Measurements from ENCODE around the gene SLC33A1.
"Not testable (repeated sequence)": the region's sequence is repeated elsewhere in the genome, so short reads cannot be mapped to it uniquely, and the experiment has no call there.

The SLC33A1 gene

DNA sequence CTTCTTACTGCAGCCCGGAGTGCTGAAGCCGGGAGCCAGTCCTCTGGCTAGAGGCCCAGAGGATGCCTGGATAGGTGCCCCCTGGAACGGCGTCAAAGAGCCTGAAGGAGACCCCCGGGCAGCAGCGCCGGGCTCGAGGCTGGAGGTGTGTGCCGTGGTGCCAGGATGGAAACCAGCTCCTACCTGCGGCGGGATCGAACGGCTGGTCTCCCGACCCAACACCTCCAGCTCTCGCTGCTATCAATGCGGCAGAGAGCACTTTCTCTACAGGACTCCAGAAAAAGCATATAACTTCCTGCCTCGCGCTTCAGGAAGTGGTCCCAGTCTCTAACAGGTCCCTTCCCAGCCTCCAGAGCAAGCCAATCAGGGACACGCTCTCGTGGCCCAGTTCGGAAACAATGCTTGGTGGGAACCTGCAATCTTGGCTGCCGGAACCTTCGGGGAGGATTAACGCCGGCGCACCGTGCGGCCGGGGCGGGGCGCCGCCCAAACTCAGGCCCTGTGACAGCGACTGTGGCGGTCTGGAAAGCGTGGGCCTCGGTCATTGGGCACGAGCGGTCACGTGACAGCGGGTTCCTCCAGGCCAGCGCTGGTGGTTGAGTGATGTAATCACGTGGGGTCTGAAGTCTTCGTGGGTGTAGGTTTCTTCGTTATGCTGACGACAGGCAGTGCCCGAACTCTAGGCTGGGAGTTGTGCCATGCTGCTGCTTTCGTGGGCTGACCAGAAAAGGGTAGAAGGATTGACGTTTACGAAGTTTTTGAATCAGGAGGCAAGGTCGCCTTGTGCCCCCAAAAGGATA, at the start of gene SLC33A1:
SLC33A1 (minus strand) TSS at position 287 of the 800 bp plus-strand sequence. CDS start 430 bp downstream, outside the sequence.
- H3K4me3 ChIP-seq (ENCODE audit: low read length), result peak within 1 kb of the TSS; percentile 76
- TF ChIP-seq ZNF274 (IDR thresholded peaks at IDR 0.05; ENCODE audit: low read depth, low read length), result no peak

DNA sequence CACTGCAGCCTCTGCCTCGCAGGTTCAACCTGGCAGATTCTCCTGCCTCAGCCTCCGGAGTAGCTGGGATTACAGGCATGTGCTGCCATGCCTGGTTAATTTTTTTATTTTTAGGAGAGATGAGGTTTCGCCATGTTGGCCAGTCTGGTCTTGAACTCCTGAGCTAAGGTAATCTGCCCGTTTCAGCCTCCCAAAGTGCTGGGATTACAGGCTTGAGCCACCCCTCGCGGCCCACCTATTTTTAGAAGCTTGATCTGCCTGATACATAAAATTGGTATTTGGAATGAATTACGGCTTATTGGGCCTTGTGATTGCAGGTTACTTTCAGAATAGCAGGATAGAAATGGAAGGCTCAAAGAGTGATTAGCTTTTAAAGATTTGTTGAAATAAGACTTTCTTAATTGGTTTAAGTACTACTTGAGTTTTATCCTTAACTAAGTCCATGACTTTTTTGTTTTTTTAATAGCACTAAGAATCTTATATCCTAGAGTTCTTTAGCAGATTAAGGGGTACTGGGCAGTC, 41.2 kb upstream of the SLC33A1 start:
- no peak for TF ChIP-seq ZNF274 (IDR thresholded peaks at IDR 0.05; ENCODE audit: low read depth, low read length)
- no peak overlapping the region for H3K4me3 ChIP-seq (ENCODE audit: low read length)

DNA sequence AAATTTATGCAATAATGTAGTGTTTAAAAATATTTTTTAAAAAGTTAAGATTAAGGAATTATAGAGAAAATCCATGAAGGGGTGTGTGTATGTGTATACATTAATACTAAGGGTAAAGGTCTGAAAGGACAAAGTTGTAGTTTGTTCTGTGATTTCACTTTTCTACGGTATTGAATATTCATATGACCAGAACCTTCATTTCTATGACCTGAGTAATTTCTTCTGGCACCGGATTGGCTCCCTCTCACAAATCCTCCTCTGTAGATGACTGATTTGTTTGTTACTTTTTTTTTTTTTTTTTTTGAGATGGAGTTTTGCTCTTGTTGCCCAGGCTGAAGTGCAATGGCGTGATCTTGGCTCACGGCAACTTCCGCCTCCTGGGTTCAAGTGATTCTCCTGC, 37.1 kb upstream of the SLC33A1 start:
- no peak for TF ChIP-seq ZNF274 (IDR thresholded peaks at IDR 0.05; ENCODE audit: low read depth, low read length)
- no peak overlapping the region for H3K4me3 ChIP-seq (ENCODE audit: low read length)

DNA sequence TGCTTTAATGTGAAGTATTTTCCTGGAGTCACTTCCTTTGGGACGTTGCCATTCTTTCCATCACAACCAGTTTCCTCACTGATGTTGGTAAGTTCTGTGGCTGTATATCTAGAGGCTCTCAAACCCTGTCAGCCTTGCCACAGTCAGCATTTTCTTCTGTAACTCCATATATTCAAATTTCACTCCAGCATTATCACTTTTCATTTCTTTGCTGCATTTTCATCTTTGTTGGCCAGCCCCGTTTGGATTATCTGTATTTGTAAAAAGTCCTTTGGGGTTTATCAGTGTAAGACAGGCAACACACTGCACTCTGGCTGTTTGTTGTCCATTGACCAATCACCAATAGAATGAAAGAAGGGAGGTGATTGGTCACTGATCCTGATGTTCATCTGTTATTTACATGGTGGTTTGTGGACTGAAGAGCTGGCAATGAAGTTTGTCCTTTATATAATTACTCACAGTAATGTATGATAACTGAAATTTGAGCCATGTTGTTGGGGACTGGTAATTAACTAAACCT, 36.5 kb upstream of the SLC33A1 start:
- H3K4me3 ChIP-seq (ENCODE audit: low read length), result no peak overlapping the region
- TF ChIP-seq ZNF274 (IDR thresholded peaks at IDR 0.05; ENCODE audit: low read depth, low read length), result no peak

DNA sequence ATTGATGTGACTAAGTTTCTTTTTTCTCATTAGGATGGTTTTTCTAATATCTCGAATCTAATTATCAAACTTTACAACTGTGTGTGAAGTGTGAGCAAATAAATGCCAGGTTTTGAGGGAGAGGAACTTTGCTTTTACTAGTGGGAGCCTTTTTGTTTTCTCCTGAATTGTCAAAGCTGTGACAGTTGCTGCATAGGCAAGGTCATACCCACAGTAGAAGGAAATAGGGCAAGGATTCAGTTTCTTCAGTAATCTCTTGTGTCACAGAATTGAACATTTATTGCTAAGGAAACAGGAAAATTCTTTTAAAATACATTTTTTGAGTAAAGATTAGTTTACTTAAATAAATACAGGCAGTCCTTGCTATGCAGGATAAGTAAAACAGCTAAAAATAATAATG, 35.7 kb upstream of the SLC33A1 start:
- no peak for TF ChIP-seq ZNF274 (IDR thresholded peaks at IDR 0.05; ENCODE audit: low read depth, low read length)
- no peak overlapping the region for H3K4me3 ChIP-seq (ENCODE audit: low read length)

DNA sequence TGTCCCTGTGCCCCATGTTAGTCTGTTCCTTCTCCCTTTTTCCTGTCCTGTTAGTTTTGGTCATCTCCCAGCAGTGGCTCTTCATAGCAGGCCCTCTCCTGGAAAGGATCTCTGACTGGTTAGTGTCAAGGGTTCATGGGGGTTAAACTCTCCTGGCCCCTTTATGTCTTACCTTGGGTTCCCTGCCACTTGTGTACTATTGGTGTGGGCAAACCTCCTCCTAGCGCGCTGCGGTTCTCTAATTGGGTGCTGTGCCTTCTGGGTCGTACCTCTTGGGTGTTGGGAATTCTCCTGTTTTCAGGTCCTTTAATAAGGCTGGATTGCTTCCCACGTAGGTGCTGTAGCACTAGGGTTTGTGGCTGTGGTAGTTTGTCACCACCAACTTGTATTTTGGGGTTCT, 35.0 kb upstream of the SLC33A1 start:
- no peak overlapping the region for H3K4me3 ChIP-seq (ENCODE audit: low read length)
- TF ChIP-seq ZNF274 (IDR thresholded peaks at IDR 0.05; ENCODE audit: low read depth, low read length), result no peak

DNA sequence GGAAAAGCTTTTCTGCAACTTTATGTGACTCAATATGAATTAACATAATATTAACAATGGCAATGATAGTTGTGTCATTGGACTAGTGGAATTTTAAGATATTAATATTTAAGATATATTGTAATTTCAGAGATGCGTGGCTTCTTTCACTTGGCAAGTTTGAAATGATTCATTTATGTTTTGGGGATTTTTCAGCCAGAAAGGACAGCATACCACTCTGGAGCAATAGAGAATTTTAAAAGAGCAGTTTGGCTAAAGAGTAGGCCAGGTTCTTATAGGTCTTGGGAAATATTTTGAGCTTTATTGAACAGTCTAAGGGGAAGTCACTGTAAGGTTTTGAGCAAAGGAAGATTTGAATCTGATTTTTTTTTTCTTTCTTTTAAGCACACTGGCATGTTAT, 32.7 kb upstream of the SLC33A1 start:
- no peak for TF ChIP-seq ZNF274 (IDR thresholded peaks at IDR 0.05; ENCODE audit: low read depth, low read length)
- no peak overlapping the region for H3K4me3 ChIP-seq (ENCODE audit: low read length)

DNA sequence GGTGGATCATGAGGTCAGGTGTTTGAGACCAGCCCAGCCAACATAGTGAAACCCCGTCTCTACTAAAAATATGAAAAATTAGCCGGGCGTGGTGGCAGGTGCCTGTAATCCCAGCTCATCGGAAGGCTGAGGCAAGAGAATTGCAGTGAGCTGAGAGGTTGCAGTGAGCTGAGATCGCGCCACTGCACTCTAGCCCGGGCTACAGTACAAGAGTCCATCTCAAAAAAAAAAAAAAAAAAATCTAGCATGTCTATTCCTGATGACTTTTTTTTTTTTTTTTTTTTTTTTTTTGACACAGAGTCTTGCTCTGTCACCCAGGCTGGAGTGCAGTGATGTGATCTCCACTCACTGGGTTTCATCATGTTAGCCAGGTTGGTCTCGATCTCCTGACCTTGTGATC, 32.1 kb upstream of the SLC33A1 start:
- H3K4me3 ChIP-seq (ENCODE audit: low read length), result not testable (repeated sequence)

DNA sequence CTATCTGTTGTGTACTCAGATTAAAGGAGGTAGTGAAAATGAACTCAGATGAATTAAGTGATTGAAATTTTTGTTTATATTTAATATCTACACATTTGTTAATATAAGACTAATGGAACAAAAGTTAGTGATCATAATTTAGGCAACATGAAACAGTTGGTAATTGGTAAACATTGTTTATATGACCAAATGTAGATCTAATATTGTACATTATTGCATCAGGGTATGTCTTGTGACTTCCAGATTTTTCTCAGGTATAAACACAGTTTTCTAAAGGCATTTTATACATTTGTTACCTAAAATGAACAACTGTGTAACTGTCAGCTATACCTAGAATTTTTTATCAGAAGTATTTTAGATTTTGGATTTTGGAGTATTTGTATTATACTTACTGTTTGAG, 31.1 kb upstream of the SLC33A1 start:
- TF ChIP-seq ZNF274 (IDR thresholded peaks at IDR 0.05; ENCODE audit: low read depth, low read length), result no peak
- H3K4me3 ChIP-seq (ENCODE audit: low read length), result no peak overlapping the region

DNA sequence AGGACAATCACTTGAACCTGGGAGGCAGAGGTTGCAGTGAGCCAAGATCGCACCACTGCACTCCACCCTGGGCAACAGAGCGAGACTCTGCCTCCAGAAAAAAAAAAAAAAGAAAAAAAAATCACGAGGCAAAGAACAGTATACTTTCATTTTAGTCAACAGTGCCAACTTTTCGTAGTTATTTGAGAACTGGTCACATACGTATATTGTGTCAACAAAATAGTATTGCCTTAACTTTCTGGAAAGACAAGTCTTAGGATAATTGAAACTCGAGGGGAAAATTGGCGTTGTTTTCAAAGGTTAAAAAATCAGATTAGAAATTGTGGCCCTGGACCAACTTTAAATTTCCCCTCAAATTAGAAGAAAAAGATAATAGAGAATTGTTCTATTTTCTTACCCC, 30.1 kb upstream of the SLC33A1 start:
- H3K4me3 ChIP-seq (ENCODE audit: low read length), result no peak overlapping the region

DNA sequence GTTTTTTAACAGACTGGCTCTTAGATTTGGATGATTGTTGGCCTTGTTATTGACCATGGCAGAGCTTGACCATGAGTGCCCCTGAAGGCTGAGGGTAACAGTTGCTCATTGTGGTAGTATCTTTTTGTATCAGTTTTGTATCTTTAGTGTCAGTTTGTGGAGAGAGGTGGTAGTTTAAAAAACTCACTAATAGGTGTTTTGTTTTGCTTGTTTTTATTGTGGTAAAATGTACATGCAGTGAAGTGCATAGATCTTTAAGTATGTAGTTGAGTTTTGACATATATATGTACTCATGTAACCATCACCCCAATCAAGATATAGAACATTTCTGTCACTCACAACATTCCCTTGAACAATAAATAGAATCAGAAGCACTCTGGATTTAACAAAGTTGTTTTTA, 26.1 kb upstream of the SLC33A1 start:
- no peak overlapping the region for H3K4me3 ChIP-seq (ENCODE audit: low read length)
- no peak for TF ChIP-seq ZNF274 (IDR thresholded peaks at IDR 0.05; ENCODE audit: low read depth, low read length)

More for the DNA sequence above, 30.1 kb upstream of the SLC33A1 start:
- TF ChIP-seq ZNF274 (IDR thresholded peaks at IDR 0.05; ENCODE audit: low read depth, low read length), result no peak

DNA sequence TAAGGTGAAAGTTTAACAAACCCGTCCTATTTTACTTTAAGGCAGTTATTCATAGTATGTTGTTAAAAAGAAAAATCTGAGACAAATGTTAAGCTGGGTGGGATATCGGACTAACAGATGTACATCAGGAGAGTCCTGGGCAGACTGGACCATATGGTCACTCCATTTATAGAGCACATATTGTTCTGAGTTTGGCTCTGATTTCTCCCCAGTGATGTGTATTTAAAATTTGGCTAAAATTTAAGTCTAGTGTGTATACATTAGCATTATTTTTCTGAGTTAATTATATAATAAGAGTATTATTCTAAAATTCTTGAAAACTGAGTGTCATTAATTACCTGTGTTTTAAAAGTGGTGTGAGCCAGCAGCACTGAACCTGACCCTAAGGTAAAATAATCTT, 22.3 kb upstream of the SLC33A1 start:
- TF ChIP-seq ZNF274 (IDR thresholded peaks at IDR 0.05; ENCODE audit: low read depth, low read length), result no peak
- no peak overlapping the region for H3K4me3 ChIP-seq (ENCODE audit: low read length)

DNA sequence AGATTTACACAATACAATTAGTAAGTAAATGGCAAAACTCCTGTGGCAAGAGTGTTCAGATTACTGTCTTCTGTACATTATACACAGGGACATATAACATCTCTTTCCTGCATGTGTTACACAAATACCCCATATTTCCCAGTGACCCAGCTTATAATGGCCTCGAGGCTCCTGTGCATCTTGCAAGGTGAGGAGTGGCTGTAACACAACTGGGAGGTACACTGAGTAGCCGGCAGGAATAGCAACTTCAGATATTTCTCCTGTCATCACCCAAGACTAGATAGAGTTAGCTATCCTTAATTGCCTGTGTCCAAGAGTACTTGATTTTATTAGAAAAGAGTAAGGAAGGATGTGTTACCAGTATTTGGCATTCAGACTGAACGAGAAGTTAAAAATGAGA, 21.8 kb upstream of the SLC33A1 start:
- no peak overlapping the region for H3K4me3 ChIP-seq (ENCODE audit: low read length)
- TF ChIP-seq ZNF274 (IDR thresholded peaks at IDR 0.05; ENCODE audit: low read depth, low read length), result no peak

DNA sequence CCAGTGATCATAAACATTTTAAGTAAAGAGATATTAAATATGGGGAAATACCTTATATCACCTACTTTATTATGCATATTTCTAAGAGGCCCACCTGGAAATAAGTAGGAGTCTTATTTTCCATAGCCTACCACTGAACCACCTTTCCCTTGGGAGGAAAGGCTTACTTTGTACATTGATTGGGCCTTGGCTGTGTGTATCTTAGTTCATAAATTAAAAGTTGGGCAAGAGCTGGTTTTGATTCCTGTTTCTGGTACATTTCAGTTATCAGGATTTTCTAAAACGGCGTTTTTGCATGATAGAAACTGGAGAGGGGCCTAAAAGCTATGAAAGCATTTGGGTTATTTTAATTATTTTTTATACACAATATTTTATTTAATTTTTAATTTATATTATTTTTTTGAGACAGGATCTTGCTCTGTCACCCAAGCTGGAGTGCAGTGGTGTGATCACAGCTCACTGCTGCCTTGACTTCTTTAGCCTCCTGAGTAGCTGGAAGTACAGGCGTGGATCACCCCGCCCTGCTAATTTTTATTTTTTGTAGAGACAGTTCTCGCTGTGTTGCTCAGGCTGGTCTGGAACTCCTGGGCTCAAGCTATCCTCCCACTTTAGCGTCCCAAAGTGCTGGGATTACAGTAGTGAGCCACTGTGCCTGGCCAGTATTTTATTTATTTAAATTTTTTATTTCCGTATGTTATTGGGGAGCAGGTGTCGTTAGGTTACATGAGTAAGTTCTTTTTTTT, 18.8 kb upstream of the SLC33A1 start:
- no peak for TF ChIP-seq ZNF274 (IDR thresholded peaks at IDR 0.05; ENCODE audit: low read depth, low read length)
- no peak overlapping the region; the same call in 1 of the 2 replicates for H3K4me3 ChIP-seq (ENCODE audit: low read length)

DNA sequence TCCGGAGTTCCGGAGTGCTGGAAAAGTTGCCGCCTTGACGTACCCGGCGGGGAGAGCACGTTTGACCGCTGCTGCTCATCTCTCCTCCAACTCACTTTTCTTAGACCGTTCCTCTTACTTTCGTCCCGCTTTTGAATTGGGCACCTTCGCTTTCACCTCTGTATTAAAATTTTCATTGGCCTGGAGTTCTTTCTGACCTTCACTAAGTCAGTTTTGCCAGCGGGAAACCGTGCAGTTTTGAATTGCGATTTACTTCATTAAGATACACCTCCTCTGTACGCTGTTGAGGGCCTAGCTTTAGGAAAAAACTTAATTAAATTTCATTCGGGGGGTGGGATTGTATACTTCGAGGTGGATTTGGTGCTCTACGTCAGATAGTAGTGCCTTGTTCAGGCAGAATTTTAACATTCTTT, 17.5 kb upstream of the SLC33A1 start:
- TF ChIP-seq ZNF274 (IDR thresholded peaks at IDR 0.05; ENCODE audit: low read depth, low read length), result no peak
- H3K4me3 ChIP-seq (ENCODE audit: low read length), result peak overlapping the region; percentile 91

Data from GM08714 (cell line).